ENCODE data around the gene CDC25A.

DNA sequence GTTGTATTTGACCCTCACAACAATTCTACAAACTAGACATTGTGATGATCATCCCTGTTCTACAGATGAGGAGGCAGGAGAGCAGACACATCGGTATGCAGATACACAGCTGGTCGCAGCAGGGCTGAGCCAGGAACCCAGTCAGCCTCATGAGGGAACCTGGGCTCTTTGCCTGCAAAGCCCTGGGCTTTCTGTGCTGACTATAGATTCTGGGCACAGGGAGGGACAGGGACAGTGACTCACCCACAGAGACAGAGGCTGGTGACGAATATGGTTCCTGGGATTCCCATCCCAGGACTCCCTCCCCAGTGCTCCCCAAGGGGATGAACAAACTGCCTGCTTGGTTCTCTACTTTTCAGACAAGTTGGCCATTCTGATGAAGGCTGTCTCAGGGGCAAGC, 31.3 kb upstream of the CDC25A start:
- TF ChIP-seq, protein P1, sequence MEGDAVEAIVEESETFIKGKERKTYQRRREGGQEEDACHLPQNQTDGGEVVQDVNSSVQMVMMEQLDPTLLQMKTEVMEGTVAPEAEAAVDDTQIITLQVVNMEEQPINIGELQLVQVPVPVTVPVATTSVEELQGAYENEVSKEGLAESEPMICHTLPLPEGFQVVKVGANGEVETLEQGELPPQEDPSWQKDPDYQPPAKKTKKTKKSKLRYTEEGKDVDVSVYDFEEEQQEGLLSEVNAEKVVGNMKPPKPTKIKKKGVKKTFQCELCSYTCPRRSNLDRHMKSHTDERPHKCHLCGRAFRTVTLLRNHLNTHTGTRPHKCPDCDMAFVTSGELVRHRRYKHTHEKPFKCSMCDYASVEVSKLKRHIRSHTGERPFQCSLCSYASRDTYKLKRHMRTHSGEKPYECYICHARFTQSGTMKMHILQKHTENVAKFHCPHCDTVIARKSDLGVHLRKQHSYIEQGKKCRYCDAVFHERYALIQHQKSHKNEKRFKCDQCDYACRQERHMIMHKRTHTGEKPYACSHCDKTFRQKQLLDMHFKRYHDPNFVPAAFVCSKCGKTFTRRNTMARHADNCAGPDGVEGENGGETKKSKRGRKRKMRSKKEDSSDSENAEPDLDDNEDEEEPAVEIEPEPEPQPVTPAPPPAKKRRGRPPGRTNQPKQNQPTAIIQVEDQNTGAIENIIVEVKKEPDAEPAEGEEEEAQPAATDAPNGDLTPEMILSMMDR (IDR thresholded peaks at IDR 0.05): no peak
- TF ChIP-seq, protein P2, sequence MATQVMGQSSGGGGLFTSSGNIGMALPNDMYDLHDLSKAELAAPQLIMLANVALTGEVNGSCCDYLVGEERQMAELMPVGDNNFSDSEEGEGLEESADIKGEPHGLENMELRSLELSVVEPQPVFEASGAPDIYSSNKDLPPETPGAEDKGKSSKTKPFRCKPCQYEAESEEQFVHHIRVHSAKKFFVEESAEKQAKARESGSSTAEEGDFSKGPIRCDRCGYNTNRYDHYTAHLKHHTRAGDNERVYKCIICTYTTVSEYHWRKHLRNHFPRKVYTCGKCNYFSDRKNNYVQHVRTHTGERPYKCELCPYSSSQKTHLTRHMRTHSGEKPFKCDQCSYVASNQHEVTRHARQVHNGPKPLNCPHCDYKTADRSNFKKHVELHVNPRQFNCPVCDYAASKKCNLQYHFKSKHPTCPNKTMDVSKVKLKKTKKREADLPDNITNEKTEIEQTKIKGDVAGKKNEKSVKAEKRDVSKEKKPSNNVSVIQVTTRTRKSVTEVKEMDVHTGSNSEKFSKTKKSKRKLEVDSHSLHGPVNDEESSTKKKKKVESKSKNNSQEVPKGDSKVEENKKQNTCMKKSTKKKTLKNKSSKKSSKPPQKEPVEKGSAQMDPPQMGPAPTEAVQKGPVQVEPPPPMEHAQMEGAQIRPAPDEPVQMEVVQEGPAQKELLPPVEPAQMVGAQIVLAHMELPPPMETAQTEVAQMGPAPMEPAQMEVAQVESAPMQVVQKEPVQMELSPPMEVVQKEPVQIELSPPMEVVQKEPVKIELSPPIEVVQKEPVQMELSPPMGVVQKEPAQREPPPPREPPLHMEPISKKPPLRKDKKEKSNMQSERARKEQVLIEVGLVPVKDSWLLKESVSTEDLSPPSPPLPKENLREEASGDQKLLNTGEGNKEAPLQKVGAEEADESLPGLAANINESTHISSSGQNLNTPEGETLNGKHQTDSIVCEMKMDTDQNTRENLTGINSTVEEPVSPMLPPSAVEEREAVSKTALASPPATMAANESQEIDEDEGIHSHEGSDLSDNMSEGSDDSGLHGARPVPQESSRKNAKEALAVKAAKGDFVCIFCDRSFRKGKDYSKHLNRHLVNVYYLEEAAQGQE (IDR thresholded peaks at IDR 0.05; ENCODE audit: insufficient read depth in 1 of 2, low read depth in 2 of 2, low read length in 1 of 2): no peak
- no peak for TF ChIP-seq POLR2AphosphoS5 (IDR thresholded peaks at IDR 0.05; ENCODE audit: low read depth, low read length)

Data from Panc1 (cell line).